Thyroid gland (tissue), 4 donors: Measurements from ENCODE around the gene HKDC1.

ENCODE experiments used
- POLR2A ChIP-seq, 2 donors: fragments of 450-650 bp; IDR thresholded peaks; one replicate each; pipeline ENCODE4 v1.6.1; 2017; ENCODE audit warnings: antibody characterized with exemption in 2 of 2, mild to moderate bottlenecking in 2 of 2, moderate library complexity in 1 of 2
- TF ChIP-seq, protein P1 (sequence below), 6 experiments: fragments of 200-600 bp in 3 of 6; fragments of 450-650 bp in 3 of 6; sonication (generic) in 3 of 6; IDR thresholded peaks; one replicate each; pipeline ENCODE4 v1.5.1; 2016 to 2019; ENCODE audit warnings: antibody characterized with exemption in 6 of 6, mild to moderate bottlenecking in 2 of 6, inconsistent platforms in 1 of 6, moderate library complexity in 1 of 6

GRCh38 chr10:69307434-69307833 is 87.3 kb downstream of the HKDC1 start:
- TF ChIP-seq, protein P1, sequence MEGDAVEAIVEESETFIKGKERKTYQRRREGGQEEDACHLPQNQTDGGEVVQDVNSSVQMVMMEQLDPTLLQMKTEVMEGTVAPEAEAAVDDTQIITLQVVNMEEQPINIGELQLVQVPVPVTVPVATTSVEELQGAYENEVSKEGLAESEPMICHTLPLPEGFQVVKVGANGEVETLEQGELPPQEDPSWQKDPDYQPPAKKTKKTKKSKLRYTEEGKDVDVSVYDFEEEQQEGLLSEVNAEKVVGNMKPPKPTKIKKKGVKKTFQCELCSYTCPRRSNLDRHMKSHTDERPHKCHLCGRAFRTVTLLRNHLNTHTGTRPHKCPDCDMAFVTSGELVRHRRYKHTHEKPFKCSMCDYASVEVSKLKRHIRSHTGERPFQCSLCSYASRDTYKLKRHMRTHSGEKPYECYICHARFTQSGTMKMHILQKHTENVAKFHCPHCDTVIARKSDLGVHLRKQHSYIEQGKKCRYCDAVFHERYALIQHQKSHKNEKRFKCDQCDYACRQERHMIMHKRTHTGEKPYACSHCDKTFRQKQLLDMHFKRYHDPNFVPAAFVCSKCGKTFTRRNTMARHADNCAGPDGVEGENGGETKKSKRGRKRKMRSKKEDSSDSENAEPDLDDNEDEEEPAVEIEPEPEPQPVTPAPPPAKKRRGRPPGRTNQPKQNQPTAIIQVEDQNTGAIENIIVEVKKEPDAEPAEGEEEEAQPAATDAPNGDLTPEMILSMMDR (IDR thresholded peaks at IDR 0.05), result no peak
- no peak for TF ChIP-seq POLR2A (IDR thresholded peaks at IDR 0.05)
